ENCODE measurements around the gene WWOX. TPM values are rescaled to one million over a fixed set of nuclear protein-coding genes. Genes with fewer than 3 reads are reported as not detected.
A peak's percentile ranks its signal among the peaks of the same experiment; 100 is the strongest.

Gene WWOX
- total RNA-seq, 2 experiments from 2014 or later: 19.1 to 23.7 TPM

GRCh38 chr16:78823027-78823426 is 723.6 kb downstream of the WWOX start:
- no peak overlapping the region for H3K4me3 Mint-ChIP-seq
- no peak for TF ChIP-seq CTCF (IDR thresholded peaks at IDR 0.05)
- H3K9me3 Mint-ChIP-seq: no peaks in the 10 kb centered on the region
- H3K36me3 Mint-ChIP-seq (ENCODE audit: low read depth): no peaks in the 10 kb centered on the region
- H3K4me1 Mint-ChIP-seq (ENCODE audit: low read depth): no peaks in the 10 kb centered on the region
- DNase-seq (no peak), ATAC-seq (no peak)
- intact Hi-C loops (cut with micrococcal nuclease): no loop called here
- POLR2A ChIA-PET: no interaction called here
- no peaks in the 10 kb centered on the region for H3K27me3 Mint-ChIP-seq
- CTCF ChIA-PET: interaction anchor here (0.6 kb wide), 1 partner anchor 54 kb away, joined by 3 read pairs; no protein-coding TSS in a partner anchor
- no peak overlapping the region for H3K27ac Mint-ChIP-seq

- Mint-ChIP-seq H3K27me3 (no peaks in the 10 kb centered on the region), H3K36me3 (ENCODE audit: low read depth) (no peaks in the 10 kb centered on the region), H3K4me1 (ENCODE audit: low read depth) (no peaks in the 10 kb centered on the region), H3K27ac (no peak overlapping the region), H3K9me3 (no peaks in the 10 kb centered on the region), H3K4me3 (no peak overlapping the region)
- ChIA-PET POLR2A (no interaction called here), CTCF (no interaction called here)
- intact Hi-C loops (cut with micrococcal nuclease): no loop called here
- DNase-seq (no peak), ATAC-seq (no peak)
- TF ChIP-seq CTCF (IDR thresholded peaks at IDR 0.05): no peak
Observed at GRCh38 chr16:78829280-78829679, 729.8 kb downstream of the WWOX start.

- H3K4me1 Mint-ChIP-seq (ENCODE audit: low read depth): no peaks in the 10 kb centered on the region
- CTCF ChIA-PET: interaction anchor here (0.9 kb wide), 1 partner anchor 64 kb away, joined by 3 read pairs; no protein-coding TSS in a partner anchor
- no peaks in the 10 kb centered on the region for H3K9me3 Mint-ChIP-seq
- intact Hi-C loops (cut with micrococcal nuclease): no loop called here
- no peak overlapping the region for H3K4me3 Mint-ChIP-seq
- no peaks in the 10 kb centered on the region for H3K36me3 Mint-ChIP-seq (ENCODE audit: low read depth)
- DNase-seq (no peak), ATAC-seq (no peak)
- H3K27me3 Mint-ChIP-seq: no peaks in the 10 kb centered on the region
- H3K27ac Mint-ChIP-seq: no peak overlapping the region
- POLR2A ChIA-PET: interaction anchor here (0.5 to 1.7 kb wide), 2 partner anchors 20 to 1444 kb away, joined by 3 read pairs; no protein-coding TSS in a partner anchor
- no peak for TF ChIP-seq CTCF (IDR thresholded peaks at IDR 0.05)
Observed at GRCh38 chr16:78830599-78830998, 731.1 kb downstream of the WWOX start.

GRCh38 chr16:78832100-78832499 is 732.6 kb downstream of the WWOX start:
- CTCF ChIA-PET: no interaction called here
- no peaks in the 10 kb centered on the region for H3K36me3 Mint-ChIP-seq (ENCODE audit: low read depth)
- no peaks in the 10 kb centered on the region for H3K27me3 Mint-ChIP-seq
- no peak overlapping the region for H3K27ac Mint-ChIP-seq
- POLR2A ChIA-PET: interaction anchor here (0.6 kb wide), 1 partner anchor 36 kb away, joined by 5 read pairs; no protein-coding TSS in a partner anchor
- peaks cover 3% of the 10 kb centered on the region for H3K4me1 Mint-ChIP-seq (ENCODE audit: low read depth)
- no peak for DNase-seq
- no peaks in the 10 kb centered on the region for H3K9me3 Mint-ChIP-seq
- no peak for ATAC-seq
- no peak for TF ChIP-seq CTCF (IDR thresholded peaks at IDR 0.05)
- intact Hi-C loops (cut with micrococcal nuclease): no loop called here
- H3K4me3 Mint-ChIP-seq: no peak overlapping the region

GRCh38 chr16:78836802-78837491 is 737.5 kb downstream of the WWOX start:
- Mint-ChIP-seq H3K4me3 (no peak overlapping the region), H3K27ac (peak overlapping the region; percentile 67), H3K9me3 (no peaks in the 10 kb centered on the region), H3K27me3 (no peaks in the 10 kb centered on the region), H3K36me3 (ENCODE audit: low read depth) (no peaks in the 10 kb centered on the region), H3K4me1 (ENCODE audit: low read depth) (peaks cover 3% of the 10 kb centered on the region)
- TF ChIP-seq CTCF (IDR thresholded peaks at IDR 0.05): no peak
- ChIA-PET POLR2A (no interaction called here), CTCF (no interaction called here)
- ATAC-seq (no peak), DNase-seq (no peak)
- intact Hi-C loops (cut with micrococcal nuclease): no loop called here

Measured in activated CD8-positive, alpha-beta T cell treated with anti-CD3 and anti-CD28 coated beads for 36 hours (primary cell).